ENCODE measurements around the gene DOCK1.

The DOCK1 gene

GRCh38 chr10:127161482-127161881, 256.3 kb downstream of the DOCK1 start:
- Histone ChIP-seq H3K4me3 (ENCODE audit: low read length, poor library complexity, severe bottlenecking) (no peak overlapping the region), H3K9ac (ENCODE audit: low read depth, low read length, poor library complexity, severe bottlenecking) (no peak overlapping the region), H3K4me1 (ENCODE audit: insufficient read depth, low read length, poor library complexity, severe bottlenecking) (no peaks in the 10 kb centered on the region), H3K4me2 (ENCODE audit: low read depth, low read length, poor library complexity, severe bottlenecking) (no peak overlapping the region), H3K79me2 (ENCODE audit: insufficient read depth, low read length) (no peaks in the 10 kb centered on the region), H3K9me3 (ENCODE audit: insufficient read depth, low read depth, low read length) (peaks cover 10% of the 10 kb centered on the region), H3K36me3 (ENCODE audit: insufficient read depth, low read length) (no peaks in the 10 kb centered on the region), H3K9me2 (replicated peaks; ENCODE audit: low read depth, low read length) (no peaks in the 10 kb centered on the region), H3K27me3 (ENCODE audit: insufficient read depth, low read length, poor library complexity, severe bottlenecking) (no peaks in the 10 kb centered on the region), H3F3A (ENCODE audit: low read depth) (no peaks in the 10 kb centered on the region), H2AFZ (ENCODE audit: low read length) (no peak overlapping the region), H4K20me1 (ENCODE audit: insufficient read depth, low read length, poor library complexity, severe bottlenecking) (no peaks in the 10 kb centered on the region)
- TF ChIP-seq EZH2phosphoT487 (IDR thresholded peaks at IDR 0.05; ENCODE audit: borderline replicate concordance), result no peak
- TF ChIP-seq CTCF (conservative IDR thresholded peaks at IDR 0.05; ENCODE audit: low read length), result no peak

- no peak overlapping the region for H3K9ac ChIP-seq (ENCODE audit: low read depth, low read length, poor library complexity, severe bottlenecking)
- peaks cover 10% of the 10 kb centered on the region for H3K9me3 ChIP-seq (ENCODE audit: insufficient read depth, low read depth, low read length)
- H3K4me3 ChIP-seq (ENCODE audit: low read length, poor library complexity, severe bottlenecking), result no peak overlapping the region
- H3K4me2 ChIP-seq (ENCODE audit: low read depth, low read length, poor library complexity, severe bottlenecking), result no peak overlapping the region
- no peaks in the 10 kb centered on the region for H3K4me1 ChIP-seq (ENCODE audit: insufficient read depth, low read length, poor library complexity, severe bottlenecking)
- no peaks in the 10 kb centered on the region for H3K9me2 ChIP-seq (replicated peaks; ENCODE audit: low read depth, low read length)
- no peaks in the 10 kb centered on the region for H3K27me3 ChIP-seq (ENCODE audit: insufficient read depth, low read length, poor library complexity, severe bottlenecking)
- no peak for TF ChIP-seq CTCF (conservative IDR thresholded peaks at IDR 0.05; ENCODE audit: low read length)
- no peak for TF ChIP-seq EZH2phosphoT487 (IDR thresholded peaks at IDR 0.05; ENCODE audit: borderline replicate concordance)
- H3K36me3 ChIP-seq (ENCODE audit: insufficient read depth, low read length), result no peaks in the 10 kb centered on the region
- H4K20me1 ChIP-seq (ENCODE audit: insufficient read depth, low read length, poor library complexity, severe bottlenecking), result no peaks in the 10 kb centered on the region
- no peaks in the 10 kb centered on the region for H3F3A ChIP-seq (ENCODE audit: low read depth)
- no peak overlapping the region for H2AFZ ChIP-seq (ENCODE audit: low read length)
- no peaks in the 10 kb centered on the region for H3K79me2 ChIP-seq (ENCODE audit: insufficient read depth, low read length)
These were observed 257.6 kb downstream of the DOCK1 start for GRCh38 chr10:127162841-127163240.

GRCh38 chr10:127168261-127168660, 263.0 kb downstream of the DOCK1 start:
- H3K9me2 ChIP-seq (replicated peaks; ENCODE audit: low read depth, low read length), result no peaks in the 10 kb centered on the region
- H3K79me2 ChIP-seq (ENCODE audit: insufficient read depth, low read length), result no peaks in the 10 kb centered on the region
- H3K27me3 ChIP-seq (ENCODE audit: insufficient read depth, low read length, poor library complexity, severe bottlenecking), result no peaks in the 10 kb centered on the region
- no peak overlapping the region for H3K9ac ChIP-seq (ENCODE audit: low read depth, low read length, poor library complexity, severe bottlenecking)
- no peaks in the 10 kb centered on the region for H3K36me3 ChIP-seq (ENCODE audit: insufficient read depth, low read length)
- H3K4me2 ChIP-seq (ENCODE audit: low read depth, low read length, poor library complexity, severe bottlenecking), result no peak overlapping the region
- peaks cover 3% of the 10 kb centered on the region for H3K9me3 ChIP-seq (ENCODE audit: insufficient read depth, low read depth, low read length)
- TF ChIP-seq CTCF (conservative IDR thresholded peaks at IDR 0.05; ENCODE audit: low read length), result no peak
- no peak for TF ChIP-seq EZH2phosphoT487 (IDR thresholded peaks at IDR 0.05; ENCODE audit: borderline replicate concordance)
- H3F3A ChIP-seq (ENCODE audit: low read depth), result no peaks in the 10 kb centered on the region
- H3K4me1 ChIP-seq (ENCODE audit: insufficient read depth, low read length, poor library complexity, severe bottlenecking), result no peaks in the 10 kb centered on the region
- H2AFZ ChIP-seq (ENCODE audit: low read length), result no peak overlapping the region
- no peak overlapping the region for H3K4me3 ChIP-seq (ENCODE audit: low read length, poor library complexity, severe bottlenecking)
- H4K20me1 ChIP-seq (ENCODE audit: insufficient read depth, low read length, poor library complexity, severe bottlenecking), result no peaks in the 10 kb centered on the region
